Astrocyte of the cerebellum (primary cell): ENCODE measurements around the gene SERPINI2.

ENCODE experiments used
- DNase-seq: peaks from one replicate; pipeline ENCODE4 v3.0.0-alpha.2; 2011; ENCODE audit warnings: low read depth
- H3K4me3 ChIP-seq: 2 replicates; pipeline ENCODE4 v1.5.1; 2011; ENCODE audit warnings: mild to moderate bottlenecking, low read depth, low read length, moderate library complexity
- in situ Hi-C: cut with HindIII; loops from 2 replicates; pipeline ENCODE4 v1.10.0; 2017; ENCODE audit warnings: low sequenced_read_pairs
- TF ChIP-seq, protein P1 (sequence below): IDR thresholded peaks from 2 replicates; pipeline ENCODE4 v1.5.1; 2012; ENCODE audit warnings: low read length, low read depth, moderate library complexity, mild to moderate bottlenecking; ENCODE audit errors: missing control alignments

SERPINI2 gene

DNA sequence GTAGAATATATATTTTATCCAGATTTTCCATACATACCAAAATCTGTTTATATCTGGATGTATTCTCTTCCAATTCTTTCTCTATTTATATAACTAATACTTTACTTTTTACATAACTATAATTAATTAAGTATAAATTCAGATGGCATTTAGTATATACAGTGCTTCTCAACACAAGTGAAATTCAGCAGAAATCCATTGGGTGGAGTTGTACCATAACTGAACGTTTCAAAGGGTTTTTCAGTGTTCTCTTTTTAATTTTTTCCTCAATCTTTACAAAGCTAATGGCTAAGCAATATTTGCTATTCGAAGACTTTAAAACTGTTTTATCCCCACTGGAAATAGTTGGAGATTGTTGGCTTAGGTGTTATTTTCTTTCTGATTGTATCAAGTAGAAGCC is 79.8 kb downstream of the SERPINI2 start:
- DNase-seq: no peak
- TF ChIP-seq, protein P1, sequence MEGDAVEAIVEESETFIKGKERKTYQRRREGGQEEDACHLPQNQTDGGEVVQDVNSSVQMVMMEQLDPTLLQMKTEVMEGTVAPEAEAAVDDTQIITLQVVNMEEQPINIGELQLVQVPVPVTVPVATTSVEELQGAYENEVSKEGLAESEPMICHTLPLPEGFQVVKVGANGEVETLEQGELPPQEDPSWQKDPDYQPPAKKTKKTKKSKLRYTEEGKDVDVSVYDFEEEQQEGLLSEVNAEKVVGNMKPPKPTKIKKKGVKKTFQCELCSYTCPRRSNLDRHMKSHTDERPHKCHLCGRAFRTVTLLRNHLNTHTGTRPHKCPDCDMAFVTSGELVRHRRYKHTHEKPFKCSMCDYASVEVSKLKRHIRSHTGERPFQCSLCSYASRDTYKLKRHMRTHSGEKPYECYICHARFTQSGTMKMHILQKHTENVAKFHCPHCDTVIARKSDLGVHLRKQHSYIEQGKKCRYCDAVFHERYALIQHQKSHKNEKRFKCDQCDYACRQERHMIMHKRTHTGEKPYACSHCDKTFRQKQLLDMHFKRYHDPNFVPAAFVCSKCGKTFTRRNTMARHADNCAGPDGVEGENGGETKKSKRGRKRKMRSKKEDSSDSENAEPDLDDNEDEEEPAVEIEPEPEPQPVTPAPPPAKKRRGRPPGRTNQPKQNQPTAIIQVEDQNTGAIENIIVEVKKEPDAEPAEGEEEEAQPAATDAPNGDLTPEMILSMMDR: no peak
- in situ Hi-C loops: no loop called here
- H3K4me3 ChIP-seq: no peak overlapping the region
